Measurements from ENCODE around the gene LRRC74B.
A peak's percentile ranks its signal among the peaks of the same experiment; 100 is the strongest.

- no peak for TF ChIP-seq CTCF (conservative IDR thresholded peaks at IDR 0.05; ENCODE audit: low read depth in 2 of 2)
- TF ChIP-seq EZH2 (IDR thresholded peaks at IDR 0.05; ENCODE audit: low read depth, unreplicated experiment): no peak
- TF ChIP-seq POLR2AphosphoS5 (IDR thresholded peaks at IDR 0.05; ENCODE audit: low read depth): no peak
- TF ChIP-seq JUNB (IDR thresholded peaks at IDR 0.05; ENCODE audit: unreplicated experiment): no peak
- peak; percentile 86 for TF ChIP-seq REST (IDR thresholded peaks at IDR 0.05; ENCODE audit: unreplicated experiment)
- no peak for TF ChIP-seq ETS1 (IDR thresholded peaks at IDR 0.05)
These were observed 35.9 kb upstream of the LRRC74B start for GRCh38 chr22:21009638-21010425.
